ENCODE data around the gene PATJ.

PATJ gene

DNA sequence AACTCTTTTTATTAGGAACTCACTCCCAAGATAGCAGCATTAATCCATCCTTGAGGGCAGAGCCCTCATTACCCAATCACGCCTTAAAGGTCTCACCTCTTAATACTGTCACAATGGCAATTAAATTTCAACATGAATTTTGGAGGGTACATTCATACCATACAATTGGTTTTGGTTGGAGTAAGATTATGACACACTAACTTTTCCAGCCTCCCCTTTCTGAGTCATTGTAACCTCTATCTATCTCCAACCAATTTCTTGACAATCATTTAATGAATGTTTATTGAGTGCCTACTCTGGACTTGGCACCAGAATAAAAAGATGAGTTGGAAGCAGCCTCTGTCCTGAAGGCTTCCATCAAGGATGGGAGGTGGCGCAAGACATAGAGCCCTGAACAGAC lies 358.2 kb downstream of the PATJ start:
- H3K4me3 ChIP-seq (ENCODE audit: low read depth, low read length) = no peak overlapping the region
- TF ChIP-seq, protein P1, sequence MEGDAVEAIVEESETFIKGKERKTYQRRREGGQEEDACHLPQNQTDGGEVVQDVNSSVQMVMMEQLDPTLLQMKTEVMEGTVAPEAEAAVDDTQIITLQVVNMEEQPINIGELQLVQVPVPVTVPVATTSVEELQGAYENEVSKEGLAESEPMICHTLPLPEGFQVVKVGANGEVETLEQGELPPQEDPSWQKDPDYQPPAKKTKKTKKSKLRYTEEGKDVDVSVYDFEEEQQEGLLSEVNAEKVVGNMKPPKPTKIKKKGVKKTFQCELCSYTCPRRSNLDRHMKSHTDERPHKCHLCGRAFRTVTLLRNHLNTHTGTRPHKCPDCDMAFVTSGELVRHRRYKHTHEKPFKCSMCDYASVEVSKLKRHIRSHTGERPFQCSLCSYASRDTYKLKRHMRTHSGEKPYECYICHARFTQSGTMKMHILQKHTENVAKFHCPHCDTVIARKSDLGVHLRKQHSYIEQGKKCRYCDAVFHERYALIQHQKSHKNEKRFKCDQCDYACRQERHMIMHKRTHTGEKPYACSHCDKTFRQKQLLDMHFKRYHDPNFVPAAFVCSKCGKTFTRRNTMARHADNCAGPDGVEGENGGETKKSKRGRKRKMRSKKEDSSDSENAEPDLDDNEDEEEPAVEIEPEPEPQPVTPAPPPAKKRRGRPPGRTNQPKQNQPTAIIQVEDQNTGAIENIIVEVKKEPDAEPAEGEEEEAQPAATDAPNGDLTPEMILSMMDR (IDR thresholded peaks at IDR 0.05; ENCODE audit: low read depth, low read length) = no peak

DNA sequence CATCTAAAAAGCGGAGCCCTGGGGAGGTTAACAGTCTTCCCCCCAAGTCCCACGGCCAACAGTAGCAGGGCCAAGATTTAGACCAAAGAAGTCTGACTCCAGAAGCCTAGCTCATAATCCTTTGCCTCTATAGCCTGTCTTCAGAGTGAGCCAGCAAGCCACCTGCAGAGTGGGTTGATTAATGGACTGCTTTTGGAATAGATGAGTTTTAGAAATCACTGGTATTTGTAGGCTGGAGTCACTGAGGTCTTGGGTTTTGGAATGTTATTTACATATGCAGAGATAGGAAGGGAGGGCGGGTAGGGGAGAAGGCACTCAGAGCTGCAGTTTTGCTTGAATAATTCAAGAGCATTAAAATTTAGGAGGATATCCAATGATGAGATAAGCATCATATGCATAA lies 361.6 kb downstream of the PATJ start:
- TF ChIP-seq, protein P1 (IDR thresholded peaks at IDR 0.05; ENCODE audit: low read depth, low read length) = no peak

DNA sequence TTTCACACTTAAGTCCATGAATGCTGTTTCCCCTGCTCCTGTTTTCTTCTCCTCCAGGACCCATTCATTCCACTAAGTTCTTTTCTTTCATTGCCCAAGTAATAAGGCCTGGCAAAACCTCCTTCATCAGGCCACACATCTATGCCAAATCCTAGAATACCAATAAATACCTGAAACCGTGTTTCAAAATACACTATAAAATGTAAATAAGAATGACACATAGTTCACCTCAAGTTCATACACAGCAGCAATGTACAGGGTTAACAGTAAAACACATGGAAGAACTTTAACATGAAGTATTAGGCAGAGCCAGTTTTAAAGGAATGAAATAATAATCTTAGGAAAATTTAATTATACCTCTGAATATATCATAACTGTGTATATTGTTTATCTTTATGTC lies 365.6 kb downstream of the PATJ start:
- no peak overlapping the region for H3K4me3 ChIP-seq (ENCODE audit: low read depth, low read length)
- TF ChIP-seq, protein P1 (IDR thresholded peaks at IDR 0.05; ENCODE audit: low read depth, low read length) = no peak

More for the DNA sequence above, 361.6 kb downstream of the PATJ start:
- no peak overlapping the region for H3K4me3 ChIP-seq (ENCODE audit: low read depth, low read length)

DNA sequence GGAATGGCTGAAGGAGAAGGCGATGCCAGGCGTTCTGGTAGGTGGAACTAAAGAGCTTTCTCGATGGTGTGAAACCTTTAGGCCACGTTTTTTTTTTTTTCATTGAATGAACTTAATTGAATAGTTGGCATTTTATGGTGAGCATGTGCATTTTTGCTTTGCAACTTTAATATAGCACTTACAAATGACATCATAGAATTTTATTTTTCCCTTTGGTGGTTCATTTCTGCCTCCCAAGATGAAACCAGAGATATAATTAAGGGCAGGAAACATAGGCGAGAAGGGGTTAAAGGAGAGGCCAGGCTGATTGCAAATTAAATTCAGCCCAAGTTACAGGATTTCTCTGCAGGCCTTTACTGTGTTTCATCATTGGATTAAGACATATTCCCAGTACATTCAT lies 366.8 kb downstream of the PATJ start:
- no peak overlapping the region for H3K4me3 ChIP-seq (ENCODE audit: low read depth, low read length)
- TF ChIP-seq, protein P1 (IDR thresholded peaks at IDR 0.05; ENCODE audit: low read depth, low read length) = no peak

DNA sequence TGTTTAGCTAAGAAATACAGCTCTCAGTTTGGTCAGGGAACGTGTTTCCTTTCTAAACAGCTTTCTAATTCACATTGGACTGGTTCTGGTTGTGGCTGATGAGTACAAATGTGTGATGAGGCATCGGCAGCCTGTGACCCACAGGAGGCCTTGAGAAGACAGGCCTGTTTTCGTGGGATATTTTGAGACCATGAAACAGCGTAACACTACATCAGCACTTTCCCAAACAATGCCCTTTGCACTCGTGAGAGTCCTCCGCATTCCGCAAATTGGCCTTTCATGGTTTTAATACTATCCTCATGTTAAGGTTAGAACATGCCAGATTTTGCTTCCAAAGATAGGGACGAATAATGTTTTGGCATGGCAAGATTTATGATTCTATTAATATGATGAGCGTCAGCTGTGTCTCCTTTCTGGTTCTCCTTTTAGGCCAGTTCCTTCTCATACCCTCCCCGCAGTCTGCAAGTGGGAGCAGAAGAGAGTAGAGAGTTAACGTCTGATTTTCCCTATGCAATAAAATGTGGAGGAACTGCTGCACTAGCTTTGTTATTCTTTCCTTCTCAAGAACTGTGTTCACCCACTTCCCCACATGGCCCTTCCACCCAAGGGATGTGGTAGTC lies 368.0 kb downstream of the PATJ start:
- TF ChIP-seq, protein P1 (IDR thresholded peaks at IDR 0.05; ENCODE audit: low read depth, low read length) = no peak
- H3K4me3 ChIP-seq (ENCODE audit: low read depth, low read length) = no peak overlapping the region

DNA sequence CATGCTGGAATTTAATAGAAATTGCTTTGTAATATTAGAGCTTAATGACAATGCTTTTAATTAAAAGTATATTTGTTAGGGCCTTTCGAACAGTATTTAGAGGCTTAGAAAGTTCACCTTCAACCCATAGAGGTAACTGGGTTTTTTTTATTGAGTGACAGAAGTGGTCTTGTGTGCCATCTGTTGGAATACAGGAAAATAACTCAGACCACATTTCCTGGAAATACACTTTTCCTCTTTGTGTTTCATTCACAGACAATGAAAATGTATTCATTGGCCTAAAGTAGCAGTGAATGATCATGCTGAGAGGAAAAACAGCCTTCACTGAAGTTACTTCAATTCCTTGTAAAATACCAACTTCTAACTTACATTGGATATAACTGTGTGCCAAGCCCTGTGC lies 368.8 kb downstream of the PATJ start:
- TF ChIP-seq, protein P1 (IDR thresholded peaks at IDR 0.05; ENCODE audit: low read depth, low read length) = no peak
- no peak overlapping the region for H3K4me3 ChIP-seq (ENCODE audit: low read depth, low read length)

DNA sequence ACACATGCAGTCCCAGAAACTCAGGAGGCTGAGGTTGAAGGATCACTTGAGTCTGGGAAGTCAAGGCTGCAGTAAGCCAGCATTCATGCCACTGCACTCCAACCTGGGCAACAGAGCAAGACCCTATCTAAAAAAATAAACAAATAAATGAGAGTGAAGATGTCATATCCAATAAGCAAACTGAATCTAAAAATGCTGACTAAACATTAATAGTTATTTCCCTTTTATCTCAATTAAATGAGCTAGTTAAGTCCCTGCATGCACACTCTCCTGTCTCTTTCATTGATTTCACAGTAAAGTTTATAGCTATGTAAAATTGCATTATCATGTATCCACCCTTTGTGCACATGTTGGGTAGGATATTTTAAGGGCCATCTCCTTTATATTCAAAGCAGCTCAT lies 371.2 kb downstream of the PATJ start:
- TF ChIP-seq, protein P1 (IDR thresholded peaks at IDR 0.05; ENCODE audit: low read depth, low read length) = no peak
- no peak overlapping the region for H3K4me3 ChIP-seq (ENCODE audit: low read depth, low read length)
